HepG2 (cell line): ENCODE data around the gene PURB. TPM values are rescaled to one million over a fixed set of nuclear protein-coding genes. Genes with fewer than 3 reads are reported as not detected.

ENCODE experiments used
- ARHGAP35 ChIP-seq: sonication (generic); formaldehyde crosslinking; IDR thresholded peaks from 2 replicates; pipeline ENCODE4 v1.9.0; 2022; ENCODE audit warnings: mild to moderate bottlenecking, inconsistent platforms, moderate library complexity, missing genetic modification reagents, borderline replicate concordance
- ARID4A ChIP-seq: sonication (generic); formaldehyde crosslinking; IDR thresholded peaks from 2 replicates; pipeline ENCODE4 v1.5.0; 2020; ENCODE audit warnings: mild to moderate bottlenecking, missing genetic modification reagents, borderline replicate concordance
- EEA1 ChIP-seq: sonication (generic); formaldehyde crosslinking; IDR thresholded peaks from 2 replicates; pipeline ENCODE4 v1.5.1; 2020; ENCODE audit warnings: mild to moderate bottlenecking, missing genetic modification reagents, borderline replicate concordance
- HCFC1 ChIP-seq: fragments of 150-350 bp; IDR thresholded peaks from 2 replicates; pipeline ENCODE4 v1.6.1; 2014; ENCODE audit warnings: low read depth, low read length
- KLF15 ChIP-seq: sonication (generic); formaldehyde crosslinking; IDR thresholded peaks from 2 replicates; pipeline ENCODE4 v1.8.1; 2023; ENCODE audit warnings: borderline replicate concordance, mild to moderate bottlenecking, inconsistent platforms, missing genetic modification reagents, mixed read lengths
- MEIS2 ChIP-seq: sonication (generic); formaldehyde crosslinking; IDR thresholded peaks from 2 replicates; pipeline ENCODE4 v1.9.0; 2021; ENCODE audit warnings: mild to moderate bottlenecking, missing genetic modification reagents
- NFKB2 ChIP-seq: sonication (generic); formaldehyde crosslinking; IDR thresholded peaks from 2 replicates; pipeline ENCODE4 v1.4.0; 2020; ENCODE audit warnings: missing genetic modification reagents, borderline replicate concordance
- PHF20 ChIP-seq: sonication (generic); formaldehyde crosslinking; IDR thresholded peaks from 2 replicates; pipeline ENCODE4 v1.5.0; 2020; ENCODE audit warnings: mild to moderate bottlenecking, missing genetic modification reagents
- PPARG ChIP-seq: conservative IDR thresholded peaks from 2 replicates; pipeline ENCODE4 v1.6.1; 2016; ENCODE audit warnings: missing biosample characterization, missing genetic modification reagents
- RFXANK ChIP-seq: IDR thresholded peaks from 2 replicates; pipeline ENCODE4 v1.6.1; 2016
- SKI ChIP-seq: fragments of 450-650 bp; IDR thresholded peaks from one replicate; pipeline ENCODE4 v1.6.1; 2018; ENCODE audit warnings: mild to moderate bottlenecking; ENCODE audit not compliant: partially characterized antibody
- SRSF1 ChIP-seq: fragments of 200-400 bp; formaldehyde crosslinking; optimal IDR thresholded peaks from 2 replicates; pipeline ENCODE3; 2017; ENCODE audit warnings: mild to moderate bottlenecking, low read depth, low read length, moderate library complexity
- TERF1 ChIP-seq: sonication (generic); formaldehyde crosslinking; IDR thresholded peaks from 2 replicates; pipeline ENCODE4 v1.8.0; 2022; ENCODE audit warnings: mild to moderate bottlenecking, missing genetic modification reagents, moderate library complexity
- THAP8 ChIP-seq: sonication (generic); formaldehyde crosslinking; IDR thresholded peaks from 2 replicates; pipeline ENCODE4 v1.5.1; 2020; ENCODE audit warnings: missing genetic modification reagents, mild to moderate bottlenecking, borderline replicate concordance
- TOPORS ChIP-seq: sonication (generic); formaldehyde crosslinking; IDR thresholded peaks from 2 replicates; pipeline ENCODE4 v1.8.0; 2023; ENCODE audit warnings: mild to moderate bottlenecking, missing genetic modification reagents
- TSC22D2 ChIP-seq: sonication (generic); formaldehyde crosslinking; IDR thresholded peaks from 2 replicates; pipeline ENCODE4 v1.5.1; 2020; ENCODE audit warnings: missing genetic modification reagents, mild to moderate bottlenecking, borderline replicate concordance
- U2AF2 ChIP-seq: fragments of 200-400 bp; formaldehyde crosslinking; IDR thresholded peaks from 2 replicates; pipeline ENCODE4 v1.6.1; 2017; ENCODE audit warnings: low read depth, mild to moderate bottlenecking, low read length
- ZFY ChIP-seq: sonication (generic); formaldehyde crosslinking; IDR thresholded peaks from 2 replicates; pipeline ENCODE4 v1.4.0; 2020; ENCODE audit warnings: missing genetic modification reagents
- ZKSCAN5 ChIP-seq: sonication (generic); formaldehyde crosslinking; IDR thresholded peaks from 2 replicates; pipeline ENCODE4 v1.5.1; 2020; ENCODE audit warnings: mild to moderate bottlenecking, missing genetic modification reagents
- ZNF205 ChIP-seq: IDR thresholded peaks from 2 replicates; pipeline ENCODE4 v1.6.1; 2018; ENCODE audit warnings: missing biosample characterization, missing genetic modification reagents
- ZNF558 ChIP-seq: sonication (generic); formaldehyde crosslinking; IDR thresholded peaks from 2 replicates; pipeline ENCODE4 v1.9.0; 2022; ENCODE audit warnings: mild to moderate bottlenecking, missing genetic modification reagents, borderline replicate concordance
- ZNF570 ChIP-seq: sonication (generic); formaldehyde crosslinking; IDR thresholded peaks from 2 replicates; pipeline ENCODE4 v1.4.0; 2020; ENCODE audit warnings: mild to moderate bottlenecking, missing genetic modification reagents, borderline replicate concordance
- ZNF7 ChIP-seq: IDR thresholded peaks from 2 replicates; pipeline ENCODE4 v1.6.1; 2016; ENCODE audit warnings: missing biosample characterization, missing genetic modification reagents
- ZSCAN21 ChIP-seq: sonication (generic); formaldehyde crosslinking; IDR thresholded peaks from 2 replicates; pipeline ENCODE4 v1.8.0; 2022; ENCODE audit warnings: mild to moderate bottlenecking, missing genetic modification reagents, moderate library complexity, borderline replicate concordance
- polyA plus RNA-seq, 8 experiments: library from polyadenylated mRNA; depleted of rRNA in 3 of 8; stranded (reverse) in 7 of 8; unstranded in 1 of 8; fragments of >200 nt; fragmentation: Illumina TruSeq in 4 of 8; extraction: Trizol in 4 of 8; gene quantifications; 2 replicates each; pipeline versions ENCODE4 v1.2.1 to v1.2.3, GENCODE V29; 2011 to 2016; ENCODE audit warnings: low read depth in 4 of 8, missing spikeins in 1 of 8, mixed read lengths in 1 of 8; ENCODE audit not compliant: insufficient read depth in 1 of 8
- total RNA-seq, 5 experiments: library from RNA; depleted of rRNA; stranded (reverse); fragments of >200 nt; fragmentation: Illumina TruSeq; extraction: Trizol; gene quantifications; 2 replicates each; pipeline ENCODE4 v1.2.3, GENCODE V29; 2016; ENCODE audit warnings: low read depth in 1 of 5

PURB gene
- total and polyA plus RNA-seq, 2 of the 13 experiments (the other 11 are each of a cell fraction or from before 2014, with no cell fraction given) = 2.3 to 4.3 TPM

- TF ChIP-seq ARID4A (CRISPR knock-in tag) (peak; percentile 86), SKI (peak; percentile 73), ZFY (CRISPR knock-in tag) (peak; percentile 90), EEA1 (CRISPR knock-in tag) (0 out of 2 replicates have a peak, but pooled peaks have one; percentile 73), SRSF1 (no peak), ZNF570 (CRISPR knock-in tag) (no peak), HCFC1 (peak; percentile 77), TSC22D2 (no peak), ZNF558 (CRISPR knock-in tag) (peak; percentile 57; the same call in 1 of the 2 replicates), U2AF2 (no peak), PHF20 (CRISPR knock-in tag) (peak; percentile 97), TOPORS (peak; percentile 89), MEIS2 (0 out of 2 replicates have a peak, but pooled peaks have one; percentile 10), THAP8 (no peak; the same call in 1 of the 2 replicates), TERF1 (CRISPR knock-in tag) (no peak), RFXANK (CRISPR knock-in tag) (no peak), ZNF205 (CRISPR knock-in tag) (no peak), ZSCAN21 (CRISPR knock-in tag) (peak; percentile 79; the same call in 1 of the 2 replicates), ARHGAP35 (CRISPR knock-in tag) (no peak), ZNF7 (CRISPR knock-in tag) (no peak), PPARG (CRISPR knock-in tag) (no peak), NFKB2 (CRISPR knock-in tag) (peak; percentile 64; the same call in 1 of the 2 replicates), KLF15 (CRISPR knock-in tag) (no peak), ZKSCAN5 (CRISPR knock-in tag) (no peak)
Measured at GRCh38 chr7:44885394-44886317, at the start of gene PURB (continued).
